Measurements from ENCODE around the gene VPS37C. TPM values are rescaled to one million over a fixed set of nuclear protein-coding genes. Genes with fewer than 3 reads are reported as not detected.
"Not testable (repeated sequence)": the region's sequence is repeated elsewhere in the genome, so short reads cannot be mapped to it uniquely, and the experiment has no call there.

Gene VPS37C
- total RNA-seq, 1 donor from 2014 or later: 29.1 TPM

DNA sequence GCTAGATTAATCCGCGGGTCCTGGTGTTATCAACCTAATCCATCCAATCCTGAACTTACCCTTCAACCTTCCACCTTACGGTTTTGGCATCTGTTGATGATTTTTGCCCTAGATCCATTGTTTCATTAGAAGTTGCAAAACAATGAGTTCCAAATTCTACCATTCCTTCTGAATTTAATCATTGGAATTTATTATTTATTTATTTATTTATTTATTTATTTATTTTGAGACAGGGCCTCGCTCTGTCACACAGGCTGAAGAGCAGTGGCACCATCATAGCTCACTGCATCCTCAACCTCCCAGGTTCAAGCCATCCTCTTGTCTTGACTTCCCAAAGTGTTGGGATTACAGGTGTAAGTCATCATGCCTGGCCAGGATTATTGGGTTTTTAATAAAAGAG is 20.3 kb upstream of the VPS37C start:
- TF ChIP-seq, protein P1, sequence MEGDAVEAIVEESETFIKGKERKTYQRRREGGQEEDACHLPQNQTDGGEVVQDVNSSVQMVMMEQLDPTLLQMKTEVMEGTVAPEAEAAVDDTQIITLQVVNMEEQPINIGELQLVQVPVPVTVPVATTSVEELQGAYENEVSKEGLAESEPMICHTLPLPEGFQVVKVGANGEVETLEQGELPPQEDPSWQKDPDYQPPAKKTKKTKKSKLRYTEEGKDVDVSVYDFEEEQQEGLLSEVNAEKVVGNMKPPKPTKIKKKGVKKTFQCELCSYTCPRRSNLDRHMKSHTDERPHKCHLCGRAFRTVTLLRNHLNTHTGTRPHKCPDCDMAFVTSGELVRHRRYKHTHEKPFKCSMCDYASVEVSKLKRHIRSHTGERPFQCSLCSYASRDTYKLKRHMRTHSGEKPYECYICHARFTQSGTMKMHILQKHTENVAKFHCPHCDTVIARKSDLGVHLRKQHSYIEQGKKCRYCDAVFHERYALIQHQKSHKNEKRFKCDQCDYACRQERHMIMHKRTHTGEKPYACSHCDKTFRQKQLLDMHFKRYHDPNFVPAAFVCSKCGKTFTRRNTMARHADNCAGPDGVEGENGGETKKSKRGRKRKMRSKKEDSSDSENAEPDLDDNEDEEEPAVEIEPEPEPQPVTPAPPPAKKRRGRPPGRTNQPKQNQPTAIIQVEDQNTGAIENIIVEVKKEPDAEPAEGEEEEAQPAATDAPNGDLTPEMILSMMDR (IDR thresholded peaks at IDR 0.05; ENCODE audit: unreplicated experiment): no peak
- DNase-seq (ENCODE audit: low spot score in 2 of 2, unreplicated experiment in 2 of 2): no peak
- no peak overlapping the region for H3K27ac Mint-ChIP-seq
- no peaks in the 10 kb centered on the region for H3K36me3 Mint-ChIP-seq
- H3K9me3 Mint-ChIP-seq: no peaks in the 10 kb centered on the region
- H3K4me1 Mint-ChIP-seq: peaks cover 6% of the 10 kb centered on the region
- no peak overlapping the region for H3K4me3 Mint-ChIP-seq
- H3K27me3 Mint-ChIP-seq (ENCODE audit: low read depth): peaks cover 5% of the 10 kb centered on the region

DNA sequence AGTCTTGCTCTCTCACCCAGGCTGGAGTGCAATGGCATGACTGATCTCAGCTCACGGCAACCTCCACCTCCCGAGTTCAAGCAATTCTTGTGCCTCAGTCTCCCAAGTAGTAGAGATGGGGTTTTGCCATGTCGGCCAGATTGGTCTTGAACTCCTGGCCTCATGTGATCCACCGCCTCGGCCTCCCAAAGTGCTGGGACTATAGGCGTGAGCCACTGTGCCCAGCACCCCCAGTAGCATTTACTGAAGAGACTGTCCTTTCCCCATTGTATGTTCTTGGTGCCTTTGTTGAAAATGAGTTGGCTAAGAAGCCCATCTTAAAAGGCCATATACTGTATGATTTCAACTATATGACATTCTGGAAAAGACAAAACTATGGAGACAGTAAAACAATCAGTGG is 19.0 kb upstream of the VPS37C start:
- H3K27me3 Mint-ChIP-seq (ENCODE audit: low read depth); H3K9me3 Mint-ChIP-seq; H3K4me1 Mint-ChIP-seq; DNase-seq (ENCODE audit: low spot score in 2 of 2, unreplicated experiment in 2 of 2); H3K27ac Mint-ChIP-seq; H3K36me3 Mint-ChIP-seq; H3K4me3 Mint-ChIP-seq: not testable (repeated sequence)

DNA sequence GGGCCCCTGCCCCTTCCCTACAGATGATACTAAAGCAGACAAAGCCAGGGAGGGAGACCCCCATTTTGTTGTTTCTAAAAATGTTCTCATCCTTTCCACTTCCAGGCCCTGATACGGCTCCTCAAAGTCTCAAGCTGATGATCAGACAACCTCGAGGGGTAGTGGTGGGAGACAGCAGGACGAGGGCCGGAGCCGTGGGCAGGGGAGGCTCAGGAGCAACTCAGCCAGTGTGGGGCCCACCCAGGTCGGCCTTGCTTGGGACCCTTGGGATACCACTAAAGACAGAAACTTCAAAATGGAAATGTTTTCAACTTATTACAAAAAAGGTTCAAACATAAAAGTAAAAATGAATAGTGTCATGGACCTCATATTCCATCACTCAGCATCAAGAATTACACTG is 15.2 kb upstream of the VPS37C start:
- Mint-ChIP-seq H3K9me3 (peaks cover 3% of the 10 kb centered on the region), H3K27me3 (ENCODE audit: low read depth) (peaks cover 20% of the 10 kb centered on the region), H3K4me1 (no peaks in the 10 kb centered on the region), H3K27ac (no peak overlapping the region), H3K36me3 (no peaks in the 10 kb centered on the region), H3K4me3 (no peak overlapping the region)
- TF ChIP-seq, protein P1 (IDR thresholded peaks at IDR 0.05; ENCODE audit: unreplicated experiment): no peak
- no peak for DNase-seq (ENCODE audit: low spot score in 2 of 2, unreplicated experiment in 2 of 2)

DNA sequence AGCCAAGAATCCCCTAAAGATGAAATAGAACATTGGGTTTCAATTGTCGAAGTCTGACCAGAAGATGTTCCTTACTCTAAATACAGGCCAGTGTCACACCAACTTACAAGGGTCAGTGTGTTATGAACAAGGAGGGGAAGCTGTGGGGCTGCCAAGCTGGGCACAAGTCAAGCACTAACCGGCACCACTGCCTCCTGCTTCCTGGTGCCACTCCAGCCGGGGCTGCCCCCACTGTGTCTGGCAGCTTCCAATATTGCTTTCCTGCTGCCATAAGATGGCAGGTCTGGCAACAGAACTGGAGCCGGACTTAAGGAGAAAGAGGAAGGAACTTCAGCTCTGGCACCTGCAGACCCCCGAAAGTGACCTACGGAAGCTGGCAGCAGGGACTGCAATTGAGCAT is 13.7 kb upstream of the VPS37C start:
- no peak overlapping the region for H3K4me3 Mint-ChIP-seq
- peaks cover 3% of the 10 kb centered on the region for H3K9me3 Mint-ChIP-seq
- peaks cover 20% of the 10 kb centered on the region for H3K27me3 Mint-ChIP-seq (ENCODE audit: low read depth)
- H3K4me1 Mint-ChIP-seq: no peaks in the 10 kb centered on the region
- TF ChIP-seq, protein P1 (IDR thresholded peaks at IDR 0.05; ENCODE audit: unreplicated experiment): no peak
- no peak overlapping the region for H3K27ac Mint-ChIP-seq
- no peaks in the 10 kb centered on the region for H3K36me3 Mint-ChIP-seq
- no peak for DNase-seq (ENCODE audit: low spot score in 2 of 2, unreplicated experiment in 2 of 2)

DNA sequence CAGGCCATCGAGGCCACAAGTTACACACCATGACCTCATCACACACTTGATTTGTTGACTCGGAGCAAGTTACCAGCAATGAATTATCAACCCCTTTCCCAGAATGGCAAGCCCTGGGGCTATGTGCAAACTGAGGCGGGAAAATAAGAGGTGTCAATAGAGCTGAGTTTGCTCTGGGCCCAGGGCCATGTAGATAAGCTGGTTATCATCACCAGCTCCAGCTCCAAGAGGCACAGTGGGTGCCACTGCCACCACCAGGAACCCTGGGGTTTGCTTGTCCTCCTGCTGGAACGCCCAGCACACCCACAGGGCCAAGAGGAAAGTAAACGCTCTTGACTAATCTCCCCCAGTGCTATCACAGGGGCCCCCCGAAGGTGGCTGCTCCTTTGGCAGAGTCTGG is 13.0 kb upstream of the VPS37C start:
- no peaks in the 10 kb centered on the region for H3K36me3 Mint-ChIP-seq
- H3K27ac Mint-ChIP-seq: no peak overlapping the region
- H3K27me3 Mint-ChIP-seq (ENCODE audit: low read depth): peaks cover 15% of the 10 kb centered on the region
- H3K9me3 Mint-ChIP-seq: peaks cover 3% of the 10 kb centered on the region
- no peak overlapping the region for H3K4me3 Mint-ChIP-seq
- DNase-seq (ENCODE audit: low spot score in 2 of 2, unreplicated experiment in 2 of 2): no peak
- TF ChIP-seq, protein P1 (IDR thresholded peaks at IDR 0.05; ENCODE audit: unreplicated experiment): no peak
- no peaks in the 10 kb centered on the region for H3K4me1 Mint-ChIP-seq

DNA sequence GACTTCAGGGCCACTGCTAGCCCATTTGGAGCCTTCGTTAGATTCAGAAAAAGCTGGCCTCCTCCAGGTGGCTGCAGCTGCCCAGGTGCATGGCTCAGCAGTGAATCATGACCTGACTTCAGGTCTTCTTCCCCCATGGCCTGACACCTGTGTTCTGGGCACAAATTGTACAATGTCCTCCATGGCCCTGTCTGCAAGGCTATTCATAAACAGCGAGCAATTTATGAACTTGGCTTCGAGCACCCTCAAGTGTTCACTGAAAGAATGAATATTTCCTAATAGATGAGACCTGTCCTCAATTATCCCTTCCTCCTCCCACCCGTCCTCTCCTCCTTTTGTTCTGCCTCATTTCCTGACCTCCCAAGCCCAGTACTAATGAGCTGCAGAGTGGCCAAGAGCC is 12.2 kb upstream of the VPS37C start:
- H3K4me3 Mint-ChIP-seq: no peak overlapping the region
- no peak for DNase-seq (ENCODE audit: low spot score in 2 of 2, unreplicated experiment in 2 of 2)

More for the DNA sequence above, 12.2 kb upstream of the VPS37C start:
- Mint-ChIP-seq H3K27ac (no peak overlapping the region), H3K4me1 (no peaks in the 10 kb centered on the region), H3K27me3 (ENCODE audit: low read depth) (peaks cover 14% of the 10 kb centered on the region), H3K9me3 (peaks cover 7% of the 10 kb centered on the region), H3K36me3 (no peaks in the 10 kb centered on the region)
- TF ChIP-seq, protein P1 (IDR thresholded peaks at IDR 0.05; ENCODE audit: unreplicated experiment): no peak

Data from mesothelial cell of epicardium (in vitro differentiated cells).